Measurements from ENCODE around the gene WNT6.

WNT6 gene

GRCh38 chr2:218814540-218815243 lies 44.9 kb upstream of the WNT6 start:
- TF ChIP-seq, protein P1, sequence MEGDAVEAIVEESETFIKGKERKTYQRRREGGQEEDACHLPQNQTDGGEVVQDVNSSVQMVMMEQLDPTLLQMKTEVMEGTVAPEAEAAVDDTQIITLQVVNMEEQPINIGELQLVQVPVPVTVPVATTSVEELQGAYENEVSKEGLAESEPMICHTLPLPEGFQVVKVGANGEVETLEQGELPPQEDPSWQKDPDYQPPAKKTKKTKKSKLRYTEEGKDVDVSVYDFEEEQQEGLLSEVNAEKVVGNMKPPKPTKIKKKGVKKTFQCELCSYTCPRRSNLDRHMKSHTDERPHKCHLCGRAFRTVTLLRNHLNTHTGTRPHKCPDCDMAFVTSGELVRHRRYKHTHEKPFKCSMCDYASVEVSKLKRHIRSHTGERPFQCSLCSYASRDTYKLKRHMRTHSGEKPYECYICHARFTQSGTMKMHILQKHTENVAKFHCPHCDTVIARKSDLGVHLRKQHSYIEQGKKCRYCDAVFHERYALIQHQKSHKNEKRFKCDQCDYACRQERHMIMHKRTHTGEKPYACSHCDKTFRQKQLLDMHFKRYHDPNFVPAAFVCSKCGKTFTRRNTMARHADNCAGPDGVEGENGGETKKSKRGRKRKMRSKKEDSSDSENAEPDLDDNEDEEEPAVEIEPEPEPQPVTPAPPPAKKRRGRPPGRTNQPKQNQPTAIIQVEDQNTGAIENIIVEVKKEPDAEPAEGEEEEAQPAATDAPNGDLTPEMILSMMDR (IDR thresholded peaks at IDR 0.05; ENCODE audit: low read length, missing control alignments) = no peak
- H3K4me3 ChIP-seq (replicated peaks; ENCODE audit: low read depth, low read length) = no peak overlapping the region
- DNase-seq (ENCODE audit: low read depth) = no peak

DNA sequence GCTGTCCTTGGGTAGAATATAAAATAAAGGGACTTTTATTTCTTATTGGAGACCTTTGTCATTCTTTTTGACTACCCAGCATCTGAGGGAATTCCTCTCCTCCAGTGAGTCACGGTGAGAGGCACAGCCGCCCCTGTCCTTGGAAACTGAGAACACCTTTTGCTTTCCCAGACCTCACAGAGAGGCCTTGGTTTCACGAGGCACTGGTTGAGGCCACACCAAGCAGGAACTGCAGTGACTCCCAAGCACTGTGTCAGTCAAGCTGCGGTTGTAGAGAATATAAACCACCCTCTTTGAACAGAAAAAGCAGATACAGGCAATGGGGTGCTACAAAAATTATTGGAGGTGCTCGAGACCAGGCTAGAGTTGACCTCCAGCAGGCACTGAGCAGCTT lies 44.4 kb upstream of the WNT6 start:
- H3K4me3 ChIP-seq (replicated peaks; ENCODE audit: low read depth, low read length) = no peak overlapping the region
- no peak for DNase-seq (ENCODE audit: low read depth)
- TF ChIP-seq, protein P1 (IDR thresholded peaks at IDR 0.05; ENCODE audit: low read length, missing control alignments) = no peak

DNA sequence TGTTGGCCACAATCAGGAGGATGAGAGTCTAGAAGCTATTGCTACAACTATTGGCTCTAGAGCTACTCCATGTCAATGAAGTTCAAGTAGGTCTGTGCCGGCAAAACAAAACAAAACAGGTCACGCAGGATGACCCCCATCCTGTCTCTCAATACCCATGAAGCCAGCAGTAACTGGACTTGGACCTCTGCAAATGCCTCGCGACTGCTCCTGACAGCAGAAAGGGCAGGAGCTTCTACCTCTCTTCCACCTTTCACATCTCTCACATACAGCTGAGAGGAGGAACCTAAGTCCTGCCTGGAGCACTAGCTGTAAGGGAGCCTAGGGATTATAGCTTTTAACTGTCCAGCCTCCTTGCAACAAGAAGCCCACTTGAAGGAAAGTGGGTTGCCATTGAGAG lies 44.0 kb upstream of the WNT6 start:
- DNase-seq (ENCODE audit: low read depth) = no peak
- TF ChIP-seq, protein P1 (IDR thresholded peaks at IDR 0.05; ENCODE audit: low read length, missing control alignments) = no peak
- no peak overlapping the region for H3K4me3 ChIP-seq (replicated peaks; ENCODE audit: low read depth, low read length)

DNA sequence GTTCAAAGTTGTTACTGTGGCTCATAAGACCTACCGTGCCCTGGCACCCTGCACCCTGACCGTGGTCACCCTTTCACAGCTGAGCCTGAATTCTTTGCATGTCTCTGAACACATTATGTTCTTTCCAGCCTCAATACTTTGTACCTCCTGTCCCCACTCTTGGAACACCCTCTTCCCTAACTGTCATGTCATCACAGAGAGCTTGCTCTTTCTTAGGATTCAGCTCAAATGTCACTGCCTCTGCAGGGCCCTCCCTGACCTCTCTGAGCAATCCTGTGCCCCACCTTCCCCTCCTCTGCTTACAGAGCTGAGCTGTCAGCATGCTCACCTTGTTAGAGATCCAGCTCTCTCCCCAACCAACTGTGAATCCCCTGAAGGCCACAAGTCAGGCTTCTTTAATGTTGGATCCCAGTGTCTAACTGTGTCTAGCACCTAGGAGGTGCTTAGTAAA lies 43.0 kb upstream of the WNT6 start:
- no peak overlapping the region for H3K4me3 ChIP-seq (replicated peaks; ENCODE audit: low read depth, low read length)

DNA sequence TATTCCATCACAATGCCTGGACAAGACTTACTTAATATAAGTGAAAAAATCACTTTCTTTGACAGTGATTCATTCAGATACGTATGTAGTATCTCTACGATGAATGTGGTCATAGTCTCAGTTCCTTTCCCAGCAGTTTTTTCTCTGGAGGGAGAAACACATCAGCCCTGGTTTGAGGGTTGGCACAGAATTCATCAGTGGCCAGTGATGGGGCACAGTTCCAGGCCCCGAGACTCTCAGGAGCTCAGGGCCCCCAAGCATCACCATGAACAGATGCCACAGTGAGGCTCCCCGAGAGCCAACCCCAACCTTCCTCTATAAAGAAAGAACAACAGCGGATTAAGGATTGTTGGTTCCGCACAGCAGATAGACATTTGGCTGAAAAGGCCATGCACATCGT lies 40.5 kb upstream of the WNT6 start:
- TF ChIP-seq, protein P1 (IDR thresholded peaks at IDR 0.05; ENCODE audit: low read length, missing control alignments) = no peak
- no peak for DNase-seq (ENCODE audit: low read depth)
- H3K4me3 ChIP-seq (replicated peaks; ENCODE audit: low read depth, low read length) = no peak overlapping the region

More for the DNA sequence above, 43.0 kb upstream of the WNT6 start:
- DNase-seq (ENCODE audit: low read depth) = no peak
- TF ChIP-seq, protein P1 (IDR thresholded peaks at IDR 0.05; ENCODE audit: low read length, missing control alignments) = no peak

DNA sequence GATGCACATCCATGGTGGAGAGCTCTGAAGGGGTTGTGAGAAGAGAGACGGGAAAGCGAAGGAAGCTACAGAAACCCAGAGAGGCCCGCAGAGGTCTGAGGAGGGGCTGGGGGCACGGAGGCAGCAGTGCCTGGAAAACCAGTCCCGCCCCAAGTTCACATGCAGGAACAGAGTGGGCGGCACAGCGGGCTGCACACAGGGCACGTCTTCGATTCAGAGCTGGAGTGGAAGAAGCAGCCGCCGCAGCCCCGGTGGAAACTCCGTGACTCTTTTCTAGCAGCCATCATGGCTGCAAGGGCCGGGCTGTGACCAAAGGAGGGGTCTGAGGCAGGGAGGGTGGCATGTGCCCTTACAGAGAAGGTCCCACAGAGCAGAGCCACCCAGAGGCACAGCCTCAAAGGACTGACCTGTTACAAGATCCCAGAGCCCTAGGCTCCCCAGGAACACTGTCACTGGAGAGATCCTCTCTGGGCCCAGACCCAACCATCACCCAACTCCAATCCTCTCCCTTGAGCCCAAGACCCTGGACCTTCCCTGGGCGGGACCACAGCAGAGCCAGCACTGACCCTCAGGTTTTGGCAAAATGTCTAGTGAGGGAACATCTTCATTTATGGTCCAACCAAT lies 38.7 kb upstream of the WNT6 start:
- DNase-seq (ENCODE audit: low read depth) = no peak
- TF ChIP-seq, protein P1 (IDR thresholded peaks at IDR 0.05; ENCODE audit: low read length, missing control alignments) = no peak
- H3K4me3 ChIP-seq (replicated peaks; ENCODE audit: low read depth, low read length) = no peak overlapping the region

All from fibroblast of pulmonary artery (primary cell).